ENCODE results near the gene ZNF407.

DNA sequence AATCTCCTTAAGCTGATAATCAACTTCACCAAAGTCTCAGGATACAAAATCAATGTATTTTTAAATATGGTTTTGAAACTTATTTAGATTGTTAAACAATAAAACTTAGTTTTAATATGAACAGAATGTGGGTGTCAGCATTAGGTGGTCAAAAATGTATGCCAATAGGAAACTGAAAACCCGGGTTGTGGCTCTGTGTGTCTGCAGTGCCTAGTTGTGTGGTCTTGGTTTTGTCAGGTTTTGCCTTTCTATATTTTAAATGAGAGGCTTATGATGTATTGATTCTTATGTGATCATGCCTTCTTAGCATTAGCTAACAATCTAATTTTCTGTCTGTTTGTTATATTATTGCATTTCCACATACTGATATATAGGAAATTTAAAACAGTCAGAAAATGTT lies 227.8 kb downstream of the ZNF407 start:
- TF ChIP-seq, protein P1, sequence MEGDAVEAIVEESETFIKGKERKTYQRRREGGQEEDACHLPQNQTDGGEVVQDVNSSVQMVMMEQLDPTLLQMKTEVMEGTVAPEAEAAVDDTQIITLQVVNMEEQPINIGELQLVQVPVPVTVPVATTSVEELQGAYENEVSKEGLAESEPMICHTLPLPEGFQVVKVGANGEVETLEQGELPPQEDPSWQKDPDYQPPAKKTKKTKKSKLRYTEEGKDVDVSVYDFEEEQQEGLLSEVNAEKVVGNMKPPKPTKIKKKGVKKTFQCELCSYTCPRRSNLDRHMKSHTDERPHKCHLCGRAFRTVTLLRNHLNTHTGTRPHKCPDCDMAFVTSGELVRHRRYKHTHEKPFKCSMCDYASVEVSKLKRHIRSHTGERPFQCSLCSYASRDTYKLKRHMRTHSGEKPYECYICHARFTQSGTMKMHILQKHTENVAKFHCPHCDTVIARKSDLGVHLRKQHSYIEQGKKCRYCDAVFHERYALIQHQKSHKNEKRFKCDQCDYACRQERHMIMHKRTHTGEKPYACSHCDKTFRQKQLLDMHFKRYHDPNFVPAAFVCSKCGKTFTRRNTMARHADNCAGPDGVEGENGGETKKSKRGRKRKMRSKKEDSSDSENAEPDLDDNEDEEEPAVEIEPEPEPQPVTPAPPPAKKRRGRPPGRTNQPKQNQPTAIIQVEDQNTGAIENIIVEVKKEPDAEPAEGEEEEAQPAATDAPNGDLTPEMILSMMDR (IDR thresholded peaks at IDR 0.05; ENCODE audit: low read depth, low read length, poor library complexity, severe bottlenecking), result no peak
- TF ChIP-seq EZH2phosphoT487 (IDR thresholded peaks at IDR 0.05; ENCODE audit: borderline replicate concordance, low read length), result no peak
